Activated CD4-positive, alpha-beta T cell treated with anti-CD3 and anti-CD28 coated beads for 36 hours (primary cell): ENCODE data around the gene OR10H3. TPM values are rescaled to one million over a fixed set of nuclear protein-coding genes. Genes with fewer than 3 reads are reported as not detected.
"Not testable (repeated sequence)": the region's sequence is repeated elsewhere in the genome, so short reads cannot be mapped to it uniquely, and the experiment has no call there.

Experiments
- ATAC-seq: fragments of 200-7000 bp; cut with Tn5 transposase; one replicate; pipeline ENCODE4 v1.10.0; 2021; ENCODE audit warnings: mild to moderate bottlenecking, moderate library complexity
- CTCF ChIA-PET: fragments of 350-600 bp; sonication (Branson Sonifier 250); formaldehyde crosslinking; loops from one replicate; lab custom pipeline; 2021; ENCODE audit warnings: antibody characterized with exemption; lab: Charles Lee
- POLR2A ChIA-PET: fragments of 350-600 bp; sonication (Branson Sonifier 250); formaldehyde crosslinking; loops from one replicate; lab custom pipeline; 2021; ENCODE audit warnings: antibody characterized with exemption, inconsistent platforms; lab: Charles Lee
- DNase-seq: peaks from one replicate; pipeline ENCODE4 v3.0.0-alpha.2; 2020
- H3K27ac Mint-ChIP-seq: one replicate; pipeline ENCODE4 v1.8.0; 2021; ENCODE audit warnings: mixed read lengths
- H3K27me3 Mint-ChIP-seq: one replicate; pipeline ENCODE4 v1.8.0; 2021; ENCODE audit warnings: mixed read lengths
- H3K36me3 Mint-ChIP-seq: one replicate; pipeline ENCODE4 v1.8.0; 2021; ENCODE audit warnings: low read depth, mixed read lengths
- H3K4me1 Mint-ChIP-seq: one replicate; pipeline ENCODE4 v1.8.0; 2021; ENCODE audit warnings: mixed read lengths
- H3K4me3 Mint-ChIP-seq: one replicate; pipeline ENCODE4 v1.8.0; 2021; ENCODE audit warnings: mild to moderate bottlenecking, moderate library complexity, mixed read lengths
- H3K9me3 Mint-ChIP-seq: one replicate; pipeline ENCODE4 v1.8.0; 2021; ENCODE audit warnings: low read depth, mixed read lengths
- intact Hi-C, 2 experiments: fragments of 100-400 bp; cut with DNase I in 1 of 2; cut with micrococcal nuclease in 1 of 2; formaldehyde crosslinking; loops; one replicate each; pipeline versions ENCODE4 v1.14.2 to v1.15.1; 2022 to 2024; cut with DNase I, micrococcal nuclease
- total RNA-seq, 2 experiments: library from RNA; stranded (reverse); gene quantifications; one replicate each; pipeline ENCODE4 v1.2.3, GENCODE V29; 2021

Gene OR10H3
- total RNA-seq, 2 experiments from 2014 or later: not detected

DNA sequence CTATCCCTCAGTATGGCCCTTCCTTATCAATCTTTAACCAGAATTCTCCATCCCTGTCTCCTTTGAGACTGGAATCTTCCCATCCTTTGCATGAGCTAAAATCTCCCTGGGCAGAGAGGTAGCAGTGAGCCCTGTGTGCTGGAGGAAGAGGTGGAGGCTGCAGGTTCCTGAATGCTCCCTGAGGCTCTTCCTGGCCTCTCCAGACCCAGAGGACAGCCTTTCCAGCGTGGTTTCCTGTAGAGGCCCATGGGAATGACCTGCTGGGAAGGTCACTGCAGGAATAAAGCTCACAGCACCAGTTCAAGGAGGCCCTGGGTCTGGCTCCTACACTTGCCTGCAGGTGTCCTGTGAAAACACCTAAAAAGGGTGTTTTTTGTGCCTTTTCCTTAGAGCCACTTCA is 5.4 kb upstream of the OR10H3 start:
- H3K27me3 Mint-ChIP-seq: peaks cover 8% of the 10 kb centered on the region
- H3K9me3 Mint-ChIP-seq: no peaks in the 10 kb centered on the region
- CTCF ChIA-PET: no interaction called here
- ATAC-seq: no peak
- DNase-seq: no peak
- no peak overlapping the region for H3K27ac Mint-ChIP-seq
- H3K4me1 Mint-ChIP-seq: no peaks in the 10 kb centered on the region
- intact Hi-C loops: no loop called here
- no peak overlapping the region for H3K4me3 Mint-ChIP-seq
- POLR2A ChIA-PET: no interaction called here
- no peaks in the 10 kb centered on the region for H3K36me3 Mint-ChIP-seq

- ChIA-PET POLR2A (no interaction called here), CTCF (no interaction called here)
- Mint-ChIP-seq H3K4me3 (no peak overlapping the region), H3K36me3 (no peaks in the 10 kb centered on the region), H3K4me1 (no peaks in the 10 kb centered on the region), H3K9me3 (no peaks in the 10 kb centered on the region), H3K27ac (no peak overlapping the region), H3K27me3 (no peaks in the 10 kb centered on the region)
- intact Hi-C loops: no loop called here
- DNase-seq (no peak), ATAC-seq (no peak)
Observed at GRCh38 chr19:15733895-15734294, 3.9 kb upstream of the OR10H3 start.

- no peak for ATAC-seq
- ChIA-PET POLR2A (no interaction called here), CTCF (no interaction called here)
- Mint-ChIP-seq H3K4me3 (no peak overlapping the region), H3K4me1 (no peaks in the 10 kb centered on the region), H3K27ac (no peak overlapping the region), H3K36me3 (no peaks in the 10 kb centered on the region), H3K27me3 (peaks cover 19% of the 10 kb centered on the region), H3K9me3 (peaks cover 11% of the 10 kb centered on the region)
- DNase-seq: no peak
- intact Hi-C loops: no loop called here
Observed at GRCh38 chr19:15740785-15741184, 3.0 kb downstream of the OR10H3 start.

DNA sequence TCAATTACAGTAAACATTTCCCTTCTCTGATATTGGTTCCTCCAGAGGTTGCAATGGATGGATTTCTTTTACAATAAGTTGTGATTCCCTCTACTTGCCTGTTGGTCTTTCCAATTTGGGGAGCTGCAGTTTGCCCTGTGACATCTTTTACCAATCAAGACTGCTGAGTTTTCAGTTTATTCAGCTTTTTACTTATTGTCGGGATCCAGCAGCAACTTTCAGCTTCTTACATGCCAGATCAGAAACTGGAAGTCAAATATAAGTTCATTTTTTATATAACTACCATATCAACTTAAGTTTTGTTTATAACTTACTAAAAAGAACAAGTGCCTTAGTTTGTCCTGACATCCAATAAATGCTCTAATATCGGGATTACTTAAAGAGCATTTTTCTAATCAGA is 10.5 kb downstream of the OR10H3 start:
- ChIA-PET POLR2A (no interaction called here), CTCF (interaction anchor here (1.0 kb wide), 1 partner anchor 119 kb away, joined by 3 read pairs; no protein-coding TSS in a partner anchor)
- ATAC-seq: no peak
- intact Hi-C loops: no loop called here
- no peak overlapping the region for H3K4me3 Mint-ChIP-seq
- no peaks in the 10 kb centered on the region for H3K4me1 Mint-ChIP-seq
- peaks cover 37% of the 10 kb centered on the region for H3K27me3 Mint-ChIP-seq
- H3K9me3 Mint-ChIP-seq: no peaks in the 10 kb centered on the region
- no peaks in the 10 kb centered on the region for H3K36me3 Mint-ChIP-seq
- no peak for DNase-seq
- H3K27ac Mint-ChIP-seq: no peak overlapping the region

GRCh38 chr19:15758379-15758778 is 20.6 kb downstream of the OR10H3 start:
- H3K4me1 Mint-ChIP-seq: no peaks in the 10 kb centered on the region
- H3K36me3 Mint-ChIP-seq: no peaks in the 10 kb centered on the region
- no peak overlapping the region for H3K4me3 Mint-ChIP-seq
- CTCF ChIA-PET: interaction anchor here (0.6 kb wide), 1 partner anchor 298 kb away, joined by 3 read pairs; no protein-coding TSS in a partner anchor
- ATAC-seq (no peak), DNase-seq (no peak)
- H3K27ac Mint-ChIP-seq: no peak overlapping the region
- peaks cover 51% of the 10 kb centered on the region for H3K27me3 Mint-ChIP-seq
- no peaks in the 10 kb centered on the region for H3K9me3 Mint-ChIP-seq
- POLR2A ChIA-PET: no interaction called here
- intact Hi-C loops: no loop called here

DNA sequence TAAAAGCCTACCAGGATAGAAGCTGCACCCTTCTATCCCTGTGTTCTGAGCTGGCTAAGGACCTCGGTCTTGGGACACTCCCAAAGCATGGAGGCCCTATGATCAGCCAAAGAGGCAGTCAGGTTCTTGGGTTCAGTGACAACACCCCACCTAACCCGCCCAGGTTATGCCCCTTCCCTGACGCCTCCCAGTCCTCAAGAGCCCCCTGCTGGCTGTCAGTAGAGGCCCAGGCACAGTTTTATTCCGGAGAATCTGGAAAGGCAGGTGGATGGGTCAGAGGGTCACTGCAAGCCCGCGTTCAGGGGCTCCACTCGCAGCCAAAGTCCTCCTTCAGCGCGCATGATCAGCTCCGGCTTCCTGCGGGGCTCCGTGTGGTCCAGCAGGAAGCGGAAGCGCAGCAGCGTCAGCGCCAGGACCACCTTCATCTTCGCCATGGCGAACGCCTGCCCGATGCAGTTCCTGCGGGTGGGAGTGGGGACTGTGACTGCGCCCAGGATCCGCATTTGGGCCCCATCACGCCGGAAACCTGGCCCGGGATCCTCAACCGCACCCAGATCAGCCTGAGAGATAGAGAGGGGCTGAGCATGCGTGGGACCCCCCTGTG is 22.3 kb downstream of the OR10H3 start:
- ATAC-seq (no peak), DNase-seq (peak; percentile 18)
- H3K36me3 Mint-ChIP-seq: no peaks in the 10 kb centered on the region
- no peak overlapping the region for H3K4me3 Mint-ChIP-seq
- ChIA-PET CTCF (no interaction called here), POLR2A (no interaction called here)
- H3K4me1 Mint-ChIP-seq: no peaks in the 10 kb centered on the region
- H3K27ac Mint-ChIP-seq: no peak overlapping the region
- H3K27me3 Mint-ChIP-seq: peaks cover 47% of the 10 kb centered on the region
- intact Hi-C loops: loop anchor here in 1 of 2 experiments (5.0 kb wide), 1 partner anchor 133 kb away; no protein-coding TSS in a partner anchor
- no peaks in the 10 kb centered on the region for H3K9me3 Mint-ChIP-seq

GRCh38 chr19:15769586-15769985 is 31.8 kb downstream of the OR10H3 start:
- no peak overlapping the region for H3K27ac Mint-ChIP-seq
- no peaks in the 10 kb centered on the region for H3K4me1 Mint-ChIP-seq
- peak; percentile 29 for DNase-seq
- H3K9me3 Mint-ChIP-seq: no peaks in the 10 kb centered on the region
- peaks cover 26% of the 10 kb centered on the region for H3K27me3 Mint-ChIP-seq
- ChIA-PET CTCF (interaction anchor here (0.6 kb wide), 1 partner anchor 8 kb away, joined by 3 read pairs; no protein-coding TSS in a partner anchor), POLR2A (no interaction called here)
- intact Hi-C loops: no loop called here
- ATAC-seq: no peak
- no peak overlapping the region for H3K4me3 Mint-ChIP-seq
- H3K36me3 Mint-ChIP-seq: no peaks in the 10 kb centered on the region

DNA sequence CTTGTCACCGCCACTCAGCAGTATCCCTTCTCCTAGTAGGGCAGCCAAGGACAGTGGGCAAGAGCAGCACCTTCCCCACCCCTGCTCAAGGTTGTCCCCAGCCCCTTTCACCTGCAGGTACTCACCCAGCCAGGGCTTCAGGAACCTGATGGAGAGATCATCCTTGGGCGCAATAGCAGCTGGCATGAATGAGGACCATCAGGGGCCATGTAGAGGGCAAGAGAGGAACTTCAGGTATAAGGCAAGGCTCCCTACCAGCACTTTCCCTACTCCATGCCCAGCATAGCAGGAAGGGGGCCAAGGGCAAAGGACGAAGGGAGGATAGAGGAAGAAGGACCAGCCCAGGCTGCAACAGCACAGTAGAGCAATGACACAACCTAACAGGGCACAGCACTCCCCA is 36.4 kb downstream of the OR10H3 start:
- DNase-seq, H3K36me3 Mint-ChIP-seq, H3K27ac Mint-ChIP-seq, POLR2A ChIA-PET, H3K4me1 Mint-ChIP-seq, ATAC-seq, CTCF ChIA-PET, H3K4me3 Mint-ChIP-seq, intact Hi-C loops, H3K9me3 Mint-ChIP-seq: not testable (repeated sequence)
- H3K27me3 Mint-ChIP-seq: peaks cover 29% of the 10 kb centered on the region

- ChIA-PET POLR2A (no interaction called here), CTCF (no interaction called here)
- Mint-ChIP-seq H3K27me3 (peaks cover 26% of the 10 kb centered on the region), H3K27ac (no peak overlapping the region), H3K9me3 (no peaks in the 10 kb centered on the region), H3K4me3 (no peak overlapping the region), H3K36me3 (no peaks in the 10 kb centered on the region), H3K4me1 (no peaks in the 10 kb centered on the region)
- DNase-seq: no peak
- ATAC-seq: no peak
- intact Hi-C loops: no loop called here
Observed at GRCh38 chr19:15775249-15775648, 37.5 kb downstream of the OR10H3 start.

GRCh38 chr19:15776264-15776663 is 38.5 kb downstream of the OR10H3 start:
- intact Hi-C loops: no loop called here
- Mint-ChIP-seq H3K4me3 (no peak overlapping the region), H3K9me3 (no peaks in the 10 kb centered on the region), H3K27me3 (peaks cover 22% of the 10 kb centered on the region), H3K4me1 (no peaks in the 10 kb centered on the region), H3K36me3 (no peaks in the 10 kb centered on the region), H3K27ac (no peak overlapping the region)
- DNase-seq (no peak), ATAC-seq (no peak)
- CTCF ChIA-PET: no interaction called here
- POLR2A ChIA-PET: no interaction called here

- H3K4me3 Mint-ChIP-seq: no peak overlapping the region
Observed at GRCh38 chr19:15776991-15777970, 39.5 kb downstream of the OR10H3 start.

More at GRCh38 chr19:15776991-15777970, 39.5 kb downstream of the OR10H3 start:
- ChIA-PET POLR2A (no interaction called here), CTCF (no interaction called here)
- intact Hi-C loops: no loop called here
- Mint-ChIP-seq H3K27me3 (peaks cover 15% of the 10 kb centered on the region), H3K4me1 (no peaks in the 10 kb centered on the region), H3K36me3 (no peaks in the 10 kb centered on the region), H3K9me3 (no peaks in the 10 kb centered on the region), H3K27ac (no peak overlapping the region)
- DNase-seq (no peak), ATAC-seq (no peak)
